Fibroblast of lung (primary cell): Measurements from ENCODE around the gene C16orf95.

Source experiments
- CTCF ChIP-seq, 2 donors: IDR thresholded peaks in 1 of 2; conservative IDR thresholded peaks in 1 of 2; 1 replicate in 1 of 2; 2 replicates in 1 of 2; pipeline ENCODE4 v1.5.1; 2011 to 2012; ENCODE audit warnings: low read length in 2 of 2, control low read depth in 1 of 2, inconsistent platforms in 1 of 2, low read depth in 1 of 2, mild to moderate bottlenecking in 1 of 2
- EZH2 ChIP-seq: IDR thresholded peaks from 2 replicates; pipeline ENCODE4 v1.5.1; 2012; ENCODE audit warnings: low read length, control low read depth, mild to moderate bottlenecking; ENCODE audit errors: missing control alignments

- TF ChIP-seq CTCF (conservative IDR thresholded peaks at IDR 0.05 in 1 of 2, IDR thresholded peaks at IDR 0.05 in 1 of 2; ENCODE audit: low read depth in 1 of 2, low read length in 2 of 2), result no peak
- no peak for TF ChIP-seq EZH2
Observed at GRCh38 chr16:87276091-87276701, 41.0 kb downstream of the C16orf95 start.
